H1 (cell line): Measurements from ENCODE around the gene PTPN1. TPM values are rescaled to one million over a fixed set of nuclear protein-coding genes. Genes with fewer than 3 reads are reported as not detected.

Experiments used
- CTCF ChIA-PET: fragments of 300-600 bp; sonication (Branson Sonifier 250); formaldehyde crosslinking; loops from one replicate; lab custom pipeline; 2021; ENCODE audit not compliant: partially characterized antibody; lab: Charles Lee
- POLR2A ChIA-PET: fragments of 300-600 bp; sonication (Branson Sonifier 250); formaldehyde crosslinking; loops from one replicate; lab custom pipeline; 2021; ENCODE audit warnings: inconsistent platforms; ENCODE audit not compliant: partially characterized antibody; lab: Charles Lee
- DNase-seq, 2 experiments: peaks; one replicate each; pipeline versions ENCODE4 v3.0.0 to v3.0.0-alpha.2; 2010 to 2022; ENCODE audit warnings: low spot score in 2 of 2, low read depth in 1 of 2, mixed read lengths in 1 of 2
- FAIRE-seq: peaks from 2 replicates; lab custom pipeline; 2011; peaks lifted over from hg19 to GRCh38; lab: Jason Lieb, UNC
- H2AFZ ChIP-seq: 2 replicates; pipeline ENCODE4 v1.8.1; 2012; ENCODE audit warnings: low read length, inconsistent platforms
- H2AK5ac ChIP-seq: 2 replicates; pipeline ENCODE4 v1.6.1; 2013; ENCODE audit warnings: low read depth, low read length
- H2BK120ac ChIP-seq: replicated peaks from 2 replicates; pipeline ENCODE3; 2013; ENCODE audit warnings: low read depth, low read length, inconsistent platforms
- H2BK12ac ChIP-seq: 2 replicates; pipeline ENCODE4 v1.6.1; 2013; ENCODE audit warnings: low read depth, low read length
- H2BK15ac ChIP-seq: 2 replicates; pipeline ENCODE4 v1.6.1; 2013; ENCODE audit warnings: low read length
- H2BK20ac ChIP-seq: 2 replicates; pipeline ENCODE4 v1.6.1; 2013; ENCODE audit warnings: low read length
- H2BK5ac ChIP-seq: 2 replicates; pipeline ENCODE4 v1.6.1; 2013; ENCODE audit warnings: low read depth, low read length
- H3K14ac ChIP-seq: 2 replicates; pipeline ENCODE4 v1.6.1; 2013; ENCODE audit warnings: inconsistent platforms; ENCODE audit not compliant: insufficient read length
- H3K18ac ChIP-seq: 2 replicates; pipeline ENCODE4 v1.6.1; 2013; ENCODE audit warnings: low read length; ENCODE audit errors: extremely low read depth
- H3K23ac ChIP-seq: 2 replicates; pipeline ENCODE4 v1.6.1; 2013; ENCODE audit warnings: inconsistent platforms; ENCODE audit not compliant: insufficient read length
- H3K23me2 ChIP-seq: 2 replicates; pipeline ENCODE4 v1.6.1; 2013; ENCODE audit warnings: low read depth, low read length
- H3K27ac ChIP-seq: 2 replicates; pipeline ENCODE4 v1.6.1; 2011; ENCODE audit warnings: low read depth, low read length, inconsistent platforms
- H3K27me3 ChIP-seq, 4 experiments: replicated peaks in 1 of 4; 1 replicate in 1 of 4; 2 replicates in 3 of 4; pipeline versions ENCODE4 v1.6.1 to v1.8.1; 2011 to 2013; ENCODE audit warnings: low read length in 3 of 4, mild to moderate bottlenecking in 3 of 4, inconsistent platforms in 2 of 4, mixed read lengths in 2 of 4, moderate library complexity in 1 of 4; ENCODE audit not compliant: control insufficient read depth in 3 of 4, insufficient read depth in 3 of 4; ENCODE audit errors: extremely low read depth in 1 of 4
- H3K36me3 ChIP-seq, 4 experiments: 2 replicates each; pipeline versions ENCODE4 v1.6.1 to v1.8.1; 2011 to 2013; ENCODE audit warnings: mild to moderate bottlenecking in 4 of 4, low read length in 3 of 4, moderate library complexity in 2 of 4, control low read depth in 1 of 4, inconsistent platforms in 1 of 4; ENCODE audit not compliant: insufficient read depth in 4 of 4, control insufficient read depth in 2 of 4
- H3K4ac ChIP-seq: replicated peaks from 2 replicates; pipeline ENCODE3; 2013; ENCODE audit warnings: low read length, low read depth, mixed read lengths, inconsistent platforms; ENCODE audit not compliant: insufficient read length
- H3K4me1 ChIP-seq, 4 experiments: replicated peaks in 1 of 4; 1 replicate in 1 of 4; 2 replicates in 3 of 4; pipeline versions ENCODE4 v1.6.1 to v1.8.1; 2011 to 2013; ENCODE audit warnings: low read length in 3 of 4, inconsistent platforms in 2 of 4, mixed read lengths in 1 of 4; ENCODE audit not compliant: insufficient read depth in 4 of 4, control insufficient read depth in 3 of 4
- H3K4me2 ChIP-seq, 2 experiments: 2 replicates each; pipeline versions ENCODE4 v1.6.1 to v1.8.1; 2011 to 2013; ENCODE audit warnings: low read depth in 2 of 2, low read length in 2 of 2, control low read depth in 1 of 2, inconsistent platforms in 1 of 2, mild to moderate bottlenecking in 1 of 2; ENCODE audit not compliant: insufficient read depth in 1 of 2
- H3K4me3 ChIP-seq, 4 experiments: fragments of 200-600, 300-600 bp in 1 of 4; sonication (generic), shearing (Covaris generic), sonication (Bioruptor Twin) in 1 of 4; 2 replicates each; pipeline versions ENCODE4 v1.5.1 to v1.8.1; 2011 to 2016; ENCODE audit warnings: low read length in 4 of 4, low read depth in 3 of 4, control low read depth in 2 of 4, inconsistent platforms in 2 of 4, mild to moderate bottlenecking in 2 of 4, mixed read lengths in 1 of 4, moderate library complexity in 1 of 4; ENCODE audit not compliant: insufficient read depth in 2 of 4; ENCODE audit errors: extremely low read depth in 1 of 4
- H3K56ac ChIP-seq: replicated peaks from 2 replicates; pipeline ENCODE3; 2013; ENCODE audit warnings: low read depth, mild to moderate bottlenecking, mixed read lengths, low read length, inconsistent platforms; ENCODE audit not compliant: insufficient read length
- H3K79me1 ChIP-seq: 2 replicates; pipeline ENCODE4 v1.6.1; 2013; ENCODE audit warnings: low read depth, low read length, control low read depth
- H3K79me2 ChIP-seq, 2 experiments: 2 replicates each; pipeline versions ENCODE4 v1.6.1 to v1.8.1; 2012 to 2013; ENCODE audit warnings: low read length in 2 of 2, mild to moderate bottlenecking in 2 of 2, inconsistent platforms in 1 of 2; ENCODE audit not compliant: insufficient read depth in 2 of 2, control insufficient read depth in 1 of 2
- H3K9ac ChIP-seq, 4 experiments: replicated peaks in 1 of 4; 1 replicate in 1 of 4; 2 replicates in 3 of 4; pipeline versions ENCODE4 v1.6.1 to v1.8.1; 2011 to 2013; ENCODE audit warnings: low read depth in 3 of 4, low read length in 3 of 4, control low read depth in 2 of 4, mild to moderate bottlenecking in 2 of 4, moderate library complexity in 2 of 4, inconsistent platforms in 1 of 4; ENCODE audit errors: extremely low read depth in 1 of 4
- H3K9me3 ChIP-seq, 2 experiments: 2 replicates each; pipeline versions ENCODE4 v1.6.1 to v1.8.1; 2012 to 2013; ENCODE audit warnings: mild to moderate bottlenecking in 2 of 2, moderate library complexity in 2 of 2, control low read depth in 1 of 2, inconsistent platforms in 1 of 2, low read depth in 1 of 2, low read length in 1 of 2, mixed read lengths in 1 of 2; ENCODE audit not compliant: insufficient read depth in 2 of 2
- H4K20me1 ChIP-seq, 2 experiments: replicated peaks in 1 of 2; 2 replicates each; pipeline versions ENCODE3 to v1.8.1; 2011 to 2013; ENCODE audit warnings: inconsistent platforms in 2 of 2, low read length in 2 of 2, mild to moderate bottlenecking in 1 of 2; ENCODE audit not compliant: insufficient read depth in 2 of 2, control insufficient read depth in 1 of 2
- H4K5ac ChIP-seq: 2 replicates; pipeline ENCODE4 v1.6.1; 2013; ENCODE audit warnings: low read length, low read depth, mixed read lengths, inconsistent platforms; ENCODE audit not compliant: insufficient read length
- H4K8ac ChIP-seq: 2 replicates; pipeline ENCODE4 v1.8.0; 2013; ENCODE audit warnings: mild to moderate bottlenecking, moderate library complexity, low read length, inconsistent platforms; ENCODE audit not compliant: insufficient read depth; ENCODE audit errors: extremely low read depth
- H4K91ac ChIP-seq: replicated peaks from 2 replicates; pipeline ENCODE3; 2013; ENCODE audit warnings: low read length, mixed read lengths, inconsistent platforms; ENCODE audit not compliant: insufficient read length
- CHD2 ChIP-seq: IDR thresholded peaks from 2 replicates; pipeline ENCODE4 v1.6.1; 2012; ENCODE audit warnings: low read length, improper control_type of control experiment
- EGR1 ChIP-seq: IDR thresholded peaks from 2 replicates; pipeline ENCODE4 v1.6.1; 2011; ENCODE audit warnings: low read depth, low read length, borderline replicate concordance
- POU5F1 ChIP-seq: IDR thresholded peaks from 2 replicates; pipeline ENCODE4 v1.6.1; 2011; ENCODE audit warnings: low read depth, mild to moderate bottlenecking, low read length, moderate library complexity
- SP1 ChIP-seq: IDR thresholded peaks from 2 replicates; pipeline ENCODE4 v1.6.1; 2011; ENCODE audit warnings: low read depth, low read length
- SP4 ChIP-seq: IDR thresholded peaks from 2 replicates; pipeline ENCODE4 v1.6.1; 2012; ENCODE audit warnings: low read length, inconsistent platforms
- WGBS, 2 experiments: shearing (Covaris generic) in 1 of 2; methylation state at CpG; one replicate each; pipeline versions ENCODE4 v1.1.6 to v1.1.7; 2013 to 2015; ENCODE audit warnings: low lambda C conversion rate in 2 of 2, mixed read lengths in 2 of 2, inconsistent platforms in 1 of 2, low coverage in 1 of 2, missing lambda C conversion rate in 1 of 2; ENCODE audit not compliant: insufficient replicate concordance in 2 of 2, insufficient coverage in 1 of 2, insufficient read length in 1 of 2; ENCODE audit errors: extremely low coverage in 1 of 2, missing lambda C conversion rate in 1 of 2; 5-methylcytosine and 5-hydroxymethylcytosine counted together
- polyA plus RNA-seq, 7 experiments: library from polyadenylated mRNA; depleted of rRNA in 3 of 7; stranded (reverse) in 5 of 7; unstranded in 2 of 7; fragments of >200 nt in 5 of 7; fragments of 200-250 nt in 2 of 7; gene quantifications; 1 replicate in 5 of 7; 2 replicates in 1 of 7; 4 replicates in 1 of 7; pipeline versions ENCODE4 v1.2.1 to v1.2.3, GENCODE V29; 2011 to 2013; ENCODE audit warnings: missing spikeins in 2 of 7, mixed read lengths in 2 of 7
- total RNA-seq: library from RNA; stranded (reverse); fragmentation: NEBNext Ultra II Directional; extraction: Animal tissue kit (Norgen Biotek cat#: 25700); gene quantifications from 2 replicates; pipeline ENCODE4 v1.2.1, GENCODE V29; 2021

Gene PTPN1
- total and polyA plus RNA-seq, 2 of the 8 experiments (the other 6 are each of a cell fraction or from before 2014, with no cell fraction given), result 18.6 to 32.1 TPM

- H3K23ac ChIP-seq, result no peak overlapping the region
- 87% methylated on average over 5 of the region's 5 CpGs; no CpG with 5 or more reads in 1 of the 2 experiments for WGBS, 2 experiments
- H3K4ac ChIP-seq, result no peak overlapping the region
- ChIA-PET POLR2A (interaction anchor here (0.5 to 1.6 kb wide), 2 partner anchors 8 to 13 kb away, joined by 4 to 5 read pairs; no protein-coding TSS in a partner anchor), CTCF (interaction anchor here (0.7 to 7.4 kb wide), 9 partner anchors 8 to 117 kb away, joined by 3 to 84 read pairs (median 5); no protein-coding TSS in a partner anchor)
- H2BK120ac ChIP-seq, result no peak overlapping the region
- H3K9ac ChIP-seq, result no peak overlapping the region
- DNase-seq (no peak), FAIRE-seq (no peak)
- no peak overlapping the region for H3K4me3 ChIP-seq
- no peak overlapping the region for H2BK15ac ChIP-seq
- peaks cover 12 to 18% (median 14%) of the 10 kb centered on the region in 4 experiments for H3K4me1 ChIP-seq
- no peak overlapping the region for H2BK20ac ChIP-seq
- H2BK5ac ChIP-seq, result no peak overlapping the region
- no peak overlapping the region for H3K18ac ChIP-seq
- H3K56ac ChIP-seq, result no peak overlapping the region
- H2AK5ac ChIP-seq, result no peak overlapping the region
- H3K9me3 ChIP-seq, result no peaks in the 10 kb centered on the region
- H4K8ac ChIP-seq, result no peak overlapping the region
- no peak overlapping the region for H3K27ac ChIP-seq
- no peaks in the 10 kb centered on the region for H3K23me2 ChIP-seq
- H3K27me3 ChIP-seq, result no peaks in the 10 kb centered on the region
- no peaks in the 10 kb centered on the region for H3K79me2 ChIP-seq
- H4K5ac ChIP-seq, result no peak overlapping the region
- no peaks in the 10 kb centered on the region for H3K36me3 ChIP-seq
- H3K4me2 ChIP-seq, result no peak overlapping the region
- H4K20me1 ChIP-seq, result no peaks in the 10 kb centered on the region
- no peaks in the 10 kb centered on the region for H3K79me1 ChIP-seq
- no peak overlapping the region for H4K91ac ChIP-seq
- H2BK12ac ChIP-seq, result no peak overlapping the region
- no peak overlapping the region for H3K14ac ChIP-seq
- no peak overlapping the region for H2AFZ ChIP-seq
- TF ChIP-seq SP1 (no peak), EGR1 (no peak), CHD2 (no peak), POU5F1 (no peak), SP4 (no peak)
Observed at GRCh38 chr20:50632701-50633100, 122.5 kb downstream of the PTPN1 start.
